Skeletal muscle cell (primary cell): ENCODE results near the gene CREBRF.
"Not testable (repeated sequence)": the region's sequence is repeated elsewhere in the genome, so short reads cannot be mapped to it uniquely, and the experiment has no call there.

Experiments
- DNase-seq: peaks from one replicate; pipeline ENCODE4 v3.0.0-alpha.2; 2010; ENCODE audit warnings: low read depth
- H3K4me3 ChIP-seq: 2 replicates; pipeline ENCODE4 v1.5.1; 2011; ENCODE audit warnings: low read depth, mild to moderate bottlenecking, control low read depth, low read length, moderate library complexity

CREBRF gene

GRCh38 chr5:173069671-173070070 is 13.5 kb downstream of the CREBRF start:
- no peak for DNase-seq
- no peak overlapping the region for H3K4me3 ChIP-seq

GRCh38 chr5:173075137-173075843 is 19.1 kb downstream of the CREBRF start:
- no peak overlapping the region for H3K4me3 ChIP-seq
- no peak for DNase-seq

- no peak for DNase-seq
- no peak overlapping the region for H3K4me3 ChIP-seq
Observed at GRCh38 chr5:173075970-173076369, 19.8 kb downstream of the CREBRF start.

- DNase-seq, H3K4me3 ChIP-seq: not testable (repeated sequence)
Observed at GRCh38 chr5:173076471-173076870, 20.3 kb downstream of the CREBRF start.

- DNase-seq = no peak
- H3K4me3 ChIP-seq = no peak overlapping the region
Observed at GRCh38 chr5:173078878-173079277, 22.7 kb downstream of the CREBRF start.

- H3K4me3 ChIP-seq = no peak overlapping the region
- DNase-seq = no peak
Observed at GRCh38 chr5:173089581-173089980, 33.4 kb downstream of the CREBRF start.

GRCh38 chr5:173090639-173091038 is 34.5 kb downstream of the CREBRF start:
- DNase-seq = no peak
- H3K4me3 ChIP-seq = no peak overlapping the region

GRCh38 chr5:173091981-173092380 is 35.8 kb downstream of the CREBRF start:
- no peak for DNase-seq
- H3K4me3 ChIP-seq = no peak overlapping the region

GRCh38 chr5:173093606-173094005 is 37.5 kb downstream of the CREBRF start:
- no peak overlapping the region for H3K4me3 ChIP-seq
- DNase-seq = no peak

- no peak overlapping the region for H3K4me3 ChIP-seq
- peak; percentile 27 for DNase-seq
Observed at GRCh38 chr5:173094012-173094661, 38.0 kb downstream of the CREBRF start.

- H3K4me3 ChIP-seq = no peak overlapping the region
- DNase-seq = no peak
Observed at GRCh38 chr5:173098787-173099186, 42.6 kb downstream of the CREBRF start.

- DNase-seq = no peak
- no peak overlapping the region for H3K4me3 ChIP-seq
Observed at GRCh38 chr5:173099461-173099860, 43.3 kb downstream of the CREBRF start.

GRCh38 chr5:173101245-173101644 is 45.1 kb downstream of the CREBRF start:
- no peak overlapping the region for H3K4me3 ChIP-seq
- DNase-seq = no peak

GRCh38 chr5:173103411-173103810 is 47.3 kb downstream of the CREBRF start:
- no peak for DNase-seq
- no peak overlapping the region for H3K4me3 ChIP-seq

GRCh38 chr5:173108914-173109313 is 52.8 kb downstream of the CREBRF start:
- no peak overlapping the region for H3K4me3 ChIP-seq
- no peak for DNase-seq

GRCh38 chr5:173114536-173114935 is 58.4 kb downstream of the CREBRF start:
- H3K4me3 ChIP-seq = no peak overlapping the region
- DNase-seq = no peak

GRCh38 chr5:173119719-173120118 is 63.6 kb downstream of the CREBRF start:
- DNase-seq = no peak
- no peak overlapping the region for H3K4me3 ChIP-seq

- H3K4me3 ChIP-seq = no peak overlapping the region
- DNase-seq = peak; percentile 20
Observed at GRCh38 chr5:173123416-173123815, 67.3 kb downstream of the CREBRF start.

- H3K4me3 ChIP-seq = not testable (repeated sequence)
Observed at GRCh38 chr5:173132166-173132565, 76.0 kb downstream of the CREBRF start.

GRCh38 chr5:173138707-173139106 is 82.6 kb downstream of the CREBRF start:
- no peak overlapping the region for H3K4me3 ChIP-seq
- DNase-seq = no peak

More at GRCh38 chr5:173132166-173132565, 76.0 kb downstream of the CREBRF start:
- not testable (repeated sequence) for DNase-seq

GRCh38 chr5:173139631-173140030 is 83.5 kb downstream of the CREBRF start:
- H3K4me3 ChIP-seq = no peak overlapping the region
- DNase-seq = no peak
